ENCODE results near the gene SLC11A1.

- TF ChIP-seq, protein P1, sequence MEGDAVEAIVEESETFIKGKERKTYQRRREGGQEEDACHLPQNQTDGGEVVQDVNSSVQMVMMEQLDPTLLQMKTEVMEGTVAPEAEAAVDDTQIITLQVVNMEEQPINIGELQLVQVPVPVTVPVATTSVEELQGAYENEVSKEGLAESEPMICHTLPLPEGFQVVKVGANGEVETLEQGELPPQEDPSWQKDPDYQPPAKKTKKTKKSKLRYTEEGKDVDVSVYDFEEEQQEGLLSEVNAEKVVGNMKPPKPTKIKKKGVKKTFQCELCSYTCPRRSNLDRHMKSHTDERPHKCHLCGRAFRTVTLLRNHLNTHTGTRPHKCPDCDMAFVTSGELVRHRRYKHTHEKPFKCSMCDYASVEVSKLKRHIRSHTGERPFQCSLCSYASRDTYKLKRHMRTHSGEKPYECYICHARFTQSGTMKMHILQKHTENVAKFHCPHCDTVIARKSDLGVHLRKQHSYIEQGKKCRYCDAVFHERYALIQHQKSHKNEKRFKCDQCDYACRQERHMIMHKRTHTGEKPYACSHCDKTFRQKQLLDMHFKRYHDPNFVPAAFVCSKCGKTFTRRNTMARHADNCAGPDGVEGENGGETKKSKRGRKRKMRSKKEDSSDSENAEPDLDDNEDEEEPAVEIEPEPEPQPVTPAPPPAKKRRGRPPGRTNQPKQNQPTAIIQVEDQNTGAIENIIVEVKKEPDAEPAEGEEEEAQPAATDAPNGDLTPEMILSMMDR (IDR thresholded peaks at IDR 0.05), result no peak
- TF ChIP-seq POLR2A (IDR thresholded peaks at IDR 0.05), result no peak
Observed at GRCh38 chr2:218392459-218392858, 10.4 kb downstream of the SLC11A1 start.
